ENCODE results near the gene DHRS11.

The DHRS11 gene

DNA sequence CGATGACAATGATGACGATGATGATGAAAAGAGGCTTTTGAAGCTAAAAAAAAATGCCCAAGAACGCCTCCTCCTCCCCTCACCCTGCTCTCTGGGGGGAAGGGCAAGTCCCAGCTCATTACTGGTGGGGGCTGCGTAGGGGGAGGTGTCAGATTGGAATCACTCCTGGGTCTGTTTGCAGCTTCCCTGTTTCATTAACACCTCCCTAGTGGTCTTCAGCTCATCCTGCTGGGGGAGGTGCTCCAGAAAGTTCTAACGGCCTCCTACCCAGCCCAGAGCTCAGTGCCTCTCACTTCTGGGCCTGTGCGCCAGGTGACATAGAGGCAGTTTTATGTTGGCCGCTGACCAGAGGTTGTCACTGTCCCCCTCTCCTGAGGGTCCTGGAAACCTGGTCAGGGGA is 22.4 kb downstream of the DHRS11 start:
- no peak for DNase-seq (ENCODE audit: low read depth)

- DNase-seq (ENCODE audit: low read depth): no peak
Measured at GRCh38 chr17:36614933-36615332, 23.3 kb downstream of the DHRS11 start.

DNA sequence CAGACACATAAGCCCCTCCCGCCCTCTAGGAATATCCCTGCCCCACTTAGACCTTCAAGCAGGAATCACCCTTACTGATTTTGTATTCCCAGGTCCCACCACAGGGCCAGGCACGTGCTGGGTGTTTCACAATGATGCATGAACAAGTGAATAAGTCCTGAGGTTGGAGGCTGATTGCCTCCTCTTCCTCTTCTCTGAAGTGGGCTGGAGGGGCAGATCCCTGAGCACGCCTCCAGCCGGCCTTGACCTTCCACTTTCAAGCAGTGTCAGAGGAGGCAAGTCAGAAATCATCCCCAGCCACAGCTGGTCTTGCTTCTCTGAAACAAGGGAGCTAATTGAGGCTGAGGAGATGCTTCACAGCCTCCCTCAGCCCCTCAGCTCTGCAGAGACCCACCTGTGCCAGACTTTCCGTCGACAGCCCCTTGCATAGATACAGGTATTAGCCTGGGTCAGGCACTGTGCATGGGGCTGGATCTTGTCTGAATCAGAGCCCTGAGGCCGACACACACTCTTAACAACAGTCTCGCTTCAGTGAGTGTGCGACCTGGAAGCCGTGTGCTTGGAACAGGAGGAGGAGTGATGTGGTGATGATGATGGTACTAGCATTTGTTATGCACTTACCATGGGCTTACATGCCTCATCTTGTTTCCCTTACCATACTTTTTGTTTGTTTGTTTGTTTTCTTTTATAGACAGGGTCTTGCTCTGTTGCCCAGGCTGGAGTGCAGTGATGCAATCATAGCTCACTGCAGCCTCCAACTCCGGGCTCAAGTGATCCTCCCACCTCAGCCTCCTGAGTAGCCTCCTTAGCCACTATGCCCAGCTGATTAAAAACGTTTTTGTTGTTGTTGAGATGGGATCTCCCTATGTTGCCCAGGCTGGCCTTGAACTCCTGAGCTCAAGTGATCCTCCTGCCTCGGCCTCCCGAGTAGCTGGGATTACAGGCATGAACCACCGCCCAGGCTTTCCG is 24.7 kb downstream of the DHRS11 start:
- no peak for DNase-seq (ENCODE audit: low read depth)

DNA sequence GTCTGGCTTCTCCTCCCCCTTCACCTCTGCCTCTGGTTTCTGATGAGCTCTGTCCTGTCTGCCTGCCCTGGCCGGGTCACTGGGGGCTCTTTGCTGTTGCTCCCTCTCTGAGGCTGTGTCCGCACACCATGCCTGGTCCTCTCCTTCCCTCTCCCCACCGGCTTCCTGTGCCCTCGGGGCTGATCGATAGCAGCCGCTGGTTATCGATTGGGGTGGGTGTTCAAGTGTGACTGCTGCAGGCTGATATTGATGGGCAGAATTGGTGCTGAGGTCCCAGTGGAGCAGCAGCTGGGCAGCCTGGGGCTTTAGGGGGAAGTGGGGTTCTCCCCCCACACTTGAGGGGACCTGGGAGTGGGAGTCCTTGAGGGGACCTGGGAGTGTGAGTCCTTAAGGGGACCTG is 26.1 kb downstream of the DHRS11 start:
- no peak for DNase-seq (ENCODE audit: low read depth)

GRCh38 chr17:36623281-36623680 is 31.6 kb downstream of the DHRS11 start:
- no peak for DNase-seq (ENCODE audit: low read depth)

DNA sequence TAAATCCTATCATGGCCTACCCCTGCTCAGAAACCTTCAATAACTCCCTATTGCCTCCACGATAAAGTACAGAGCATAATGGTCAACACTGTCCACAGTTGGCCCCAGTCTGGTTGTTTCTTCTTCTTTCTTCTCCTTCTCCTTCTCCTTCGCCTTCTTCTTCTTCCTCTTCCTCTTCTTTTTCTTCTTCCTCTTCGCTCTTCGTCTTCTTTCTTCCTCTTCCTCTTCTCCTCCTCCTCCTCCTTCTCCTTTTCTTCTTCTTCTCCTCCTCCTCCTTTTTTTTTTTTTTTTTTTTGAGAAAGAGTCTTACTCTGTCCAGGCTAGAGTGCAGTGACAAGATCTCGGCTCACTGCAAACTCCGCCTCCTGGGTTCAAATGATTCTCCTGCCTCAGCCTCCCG is 33.5 kb downstream of the DHRS11 start:
- no peak for DNase-seq (ENCODE audit: low read depth)

DNA sequence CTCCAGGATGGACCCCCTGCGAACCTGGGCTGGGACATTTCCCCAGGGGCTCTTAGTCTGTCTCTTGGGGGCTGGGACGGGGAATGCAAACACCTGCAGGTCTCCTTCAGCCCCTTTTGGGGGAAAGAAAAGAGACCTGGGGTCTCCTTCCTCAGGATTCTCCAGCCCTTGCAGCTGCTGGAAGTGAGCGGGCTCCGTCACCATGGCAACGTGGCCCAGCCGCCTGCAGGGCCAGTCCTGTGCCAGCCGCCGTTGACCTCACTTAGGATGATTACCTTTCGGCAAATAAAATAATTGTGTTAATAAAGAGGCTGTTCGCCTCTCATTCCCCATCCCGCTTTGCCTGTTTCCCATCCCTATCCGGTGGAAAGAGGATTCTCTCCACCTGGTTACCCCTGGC is 35.4 kb downstream of the DHRS11 start:
- no peak for DNase-seq (ENCODE audit: low read depth)

GRCh38 chr17:36628576-36628975 is 36.9 kb downstream of the DHRS11 start:
- DNase-seq (ENCODE audit: low read depth): no peak

DNA sequence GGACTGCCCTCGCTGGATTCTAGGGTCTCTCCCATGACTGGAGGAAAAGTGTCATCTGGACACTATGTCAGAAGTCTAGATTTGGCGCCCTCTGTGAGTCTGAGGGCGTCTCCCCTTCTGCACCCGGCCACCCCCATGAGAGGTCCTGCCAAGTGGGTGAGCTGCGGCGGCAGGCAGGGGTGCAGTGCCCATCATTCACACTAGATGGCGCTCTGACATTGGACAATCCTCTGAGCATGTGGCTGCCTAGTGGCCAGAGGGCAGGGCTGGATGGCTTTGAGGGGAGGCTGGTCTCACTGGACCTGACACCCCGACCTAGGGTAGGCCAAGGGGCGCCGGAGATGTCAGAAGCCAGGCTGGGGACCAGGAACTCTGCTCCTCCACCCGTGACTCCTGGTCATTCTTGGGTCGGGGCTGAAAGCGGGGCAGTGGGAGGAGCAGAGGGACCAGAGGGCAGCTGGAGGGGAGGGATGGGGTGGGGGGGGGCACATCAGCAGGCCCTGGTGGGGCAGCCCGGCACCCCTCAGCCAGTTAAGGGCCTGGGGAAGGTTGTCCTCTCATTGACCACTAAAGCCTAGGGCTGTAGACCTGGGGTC is 37.7 kb downstream of the DHRS11 start:
- DNase-seq (ENCODE audit: low read depth): peak; percentile 58

DNA sequence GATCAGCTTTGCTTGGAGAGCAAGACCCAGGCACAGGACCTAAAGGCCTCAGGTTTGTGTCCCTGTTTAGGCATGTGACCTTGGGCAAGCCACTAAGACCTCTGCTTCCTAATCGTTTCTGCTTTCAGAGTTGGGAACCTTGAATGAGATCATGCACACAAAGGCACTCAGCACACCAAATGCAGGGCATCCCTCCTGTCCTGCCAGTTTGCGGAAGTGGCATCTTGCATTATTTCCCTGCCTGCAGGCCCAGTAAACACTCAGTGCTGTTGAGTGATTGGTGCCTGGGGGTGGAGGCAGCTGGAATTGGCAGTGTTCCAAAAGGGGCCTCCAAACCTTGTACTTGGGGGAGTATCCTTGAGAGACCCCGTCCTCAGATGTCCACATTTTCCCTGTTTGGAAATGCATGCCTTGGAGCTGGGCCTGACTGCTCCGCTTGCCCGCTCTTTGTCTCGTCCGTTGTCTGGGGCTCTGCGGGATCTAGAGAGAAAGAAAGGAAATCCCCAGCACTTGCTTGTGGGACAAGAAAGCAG is 38.4 kb downstream of the DHRS11 start:
- no peak for DNase-seq (ENCODE audit: low read depth)

DNA sequence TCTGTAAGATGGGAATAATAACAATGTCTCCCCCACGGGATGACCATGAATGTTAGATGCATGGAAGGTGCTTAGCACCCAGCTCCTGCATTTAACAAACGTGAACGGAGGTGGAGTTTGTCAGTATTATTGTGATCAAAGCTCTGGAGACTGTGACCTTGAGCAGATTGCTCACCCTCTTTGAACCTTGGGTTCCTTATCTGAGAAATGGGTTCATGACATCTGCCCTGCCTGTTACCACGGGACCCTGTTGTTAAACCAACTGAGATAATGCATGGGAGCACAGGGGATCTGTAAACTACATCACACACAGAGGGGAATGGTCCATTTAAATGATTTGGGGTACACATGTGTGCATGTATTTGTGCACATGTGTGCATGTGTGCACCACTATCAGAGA is 39.3 kb downstream of the DHRS11 start:
- DNase-seq (ENCODE audit: low read depth): no peak

DNA sequence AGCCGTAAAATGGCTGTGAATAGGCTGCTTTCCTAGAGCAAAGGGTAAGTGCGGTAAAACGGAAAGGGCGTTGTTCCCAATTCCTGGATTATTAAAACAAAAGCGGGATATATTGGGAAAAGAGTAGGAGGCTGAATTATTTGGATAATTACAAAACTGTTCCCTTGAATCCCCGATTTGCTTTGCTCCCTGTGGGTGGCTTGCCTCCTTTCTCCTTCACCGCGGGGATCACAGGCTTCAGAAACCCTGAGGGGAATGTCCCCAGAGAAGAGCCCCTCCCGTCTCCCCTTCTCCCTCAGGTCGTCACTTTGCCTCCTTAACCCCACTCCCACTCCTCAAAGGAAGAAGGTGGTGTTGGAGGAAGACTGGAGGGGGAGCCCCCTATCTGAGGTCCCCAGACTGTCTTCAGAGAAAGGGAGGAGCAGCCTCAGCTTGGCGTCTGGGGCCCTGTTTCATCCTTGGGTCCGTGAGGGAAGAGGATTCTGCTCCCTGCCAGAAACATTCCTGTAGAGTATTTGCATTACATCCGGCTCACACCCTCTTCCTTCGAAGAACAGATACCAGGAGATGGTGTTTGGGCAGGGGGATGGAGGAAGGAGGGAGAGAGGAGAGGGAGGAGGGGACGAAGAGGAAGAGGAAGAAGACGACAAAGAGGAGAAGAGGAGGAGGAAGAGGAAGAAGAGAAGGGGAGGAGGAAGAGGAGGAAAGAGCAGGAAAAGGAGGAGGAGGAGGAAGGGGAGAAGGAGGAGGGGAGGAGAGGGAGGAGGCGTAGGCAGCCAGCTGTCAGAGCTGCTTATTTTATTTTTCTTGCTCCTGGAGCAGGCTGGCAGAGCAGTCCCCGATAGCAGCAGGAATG is 41.5 kb downstream of the DHRS11 start:
- DNase-seq (ENCODE audit: low read depth): no peak

DNA sequence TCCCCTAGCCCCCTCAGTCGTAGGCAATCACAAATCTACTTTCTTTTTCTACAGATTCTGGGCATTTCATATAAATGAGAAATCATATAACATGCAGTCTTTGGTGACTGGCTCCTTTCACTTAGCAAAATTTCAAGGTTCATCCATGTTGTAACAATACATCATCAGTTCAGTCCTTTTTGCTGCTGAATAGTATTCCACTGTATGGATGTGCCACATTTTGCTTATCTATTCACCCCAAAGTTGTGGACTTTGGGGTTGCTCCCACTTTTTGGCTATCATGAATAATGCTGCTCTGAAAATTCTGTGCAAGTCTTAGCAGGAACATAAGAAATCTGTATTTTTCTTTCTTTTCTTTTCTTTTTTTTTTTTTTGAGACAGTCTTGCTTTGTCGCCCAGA is 48.7 kb downstream of the DHRS11 start:
- DNase-seq (ENCODE audit: low read depth): no peak

DNA sequence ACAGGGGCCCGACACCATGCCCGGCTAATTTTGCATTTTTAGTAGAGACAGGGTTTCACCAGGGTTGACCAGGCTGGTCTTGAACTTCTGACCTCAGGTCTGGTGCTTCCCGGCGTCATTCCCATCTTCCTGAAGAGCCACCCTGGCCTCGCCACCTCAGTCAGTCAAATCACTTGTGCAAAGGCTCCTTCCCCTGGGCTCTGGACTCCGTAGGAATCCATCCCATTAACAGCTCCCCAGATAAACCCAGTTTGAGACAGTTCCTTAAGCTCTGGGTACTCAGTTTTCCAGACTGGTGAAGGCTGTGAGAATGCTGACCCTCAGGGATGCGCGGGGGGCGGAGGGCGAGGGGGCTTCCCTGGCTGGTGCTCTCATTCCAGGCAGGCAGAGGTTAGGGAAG is 49.2 kb downstream of the DHRS11 start:
- DNase-seq (ENCODE audit: low read depth): no peak

DNA sequence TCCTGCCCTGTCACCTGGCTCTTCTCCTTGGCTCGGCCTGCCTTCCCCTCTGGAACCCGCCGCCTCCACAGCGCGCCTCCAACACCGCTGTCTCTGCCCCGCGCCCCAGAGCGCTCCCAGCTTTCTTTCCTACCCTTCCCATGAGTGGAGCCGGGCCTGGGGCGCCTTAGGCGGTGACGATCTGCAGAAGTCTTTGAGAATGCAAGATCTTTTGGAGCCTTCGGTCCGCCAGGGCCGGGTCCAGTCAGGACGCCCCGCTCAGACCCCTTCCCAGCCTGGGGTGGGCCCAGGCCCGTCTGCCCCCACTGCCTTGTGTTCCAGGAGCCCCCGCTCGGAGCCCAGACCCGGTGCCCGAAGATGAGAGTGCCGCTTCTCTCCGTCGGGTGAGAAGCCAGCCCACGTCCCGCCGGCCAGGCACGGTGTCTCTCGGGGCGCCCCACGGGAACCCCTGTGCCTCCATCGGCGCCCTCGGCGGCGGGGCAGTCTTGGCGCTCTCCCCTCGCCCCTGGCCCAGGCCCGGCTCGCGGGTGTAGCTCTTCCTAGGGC is 49.7 kb downstream of the DHRS11 start:
- no peak for DNase-seq (ENCODE audit: low read depth)

GRCh38 chr17:36641877-36642845 is 50.5 kb downstream of the DHRS11 start:
- no peak for DNase-seq (ENCODE audit: low read depth)

- DNase-seq (ENCODE audit: low read depth): no peak
Measured at GRCh38 chr17:36643086-36643685, 51.5 kb downstream of the DHRS11 start.

DNA sequence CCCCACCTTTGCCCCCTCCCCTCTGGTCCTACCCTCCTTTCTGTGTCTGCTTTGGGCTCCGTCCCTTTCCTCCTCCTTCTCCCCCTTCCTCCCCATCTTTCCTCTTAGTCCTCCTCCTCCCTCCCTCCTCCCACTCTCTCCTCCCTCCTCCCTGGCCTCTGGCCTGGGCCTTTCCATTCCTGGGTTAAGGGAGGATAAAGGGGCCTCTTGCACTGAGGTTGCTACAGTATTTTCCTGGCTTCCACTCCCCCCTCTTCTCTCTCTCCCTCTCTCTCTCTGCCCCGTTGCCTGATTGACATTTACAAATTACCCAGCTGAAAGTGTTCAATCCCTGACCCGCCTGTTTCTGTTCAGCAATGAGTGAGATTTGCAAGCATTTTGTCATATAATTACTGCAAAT is 53.7 kb downstream of the DHRS11 start:
- DNase-seq (ENCODE audit: low read depth): no peak

GRCh38 chr17:36647636-36648035 is 56.0 kb downstream of the DHRS11 start:
- no peak for DNase-seq (ENCODE audit: low read depth)

GRCh38 chr17:36650096-36650775 is 58.6 kb downstream of the DHRS11 start:
- no peak for DNase-seq (ENCODE audit: low read depth)

Measured in CMK (cell line).